ENCODE results near the gene S100A4. TPM values are rescaled to one million over a fixed set of nuclear protein-coding genes. Genes with fewer than 3 reads are reported as not detected.
"Not testable (repeated sequence)": the region's sequence is repeated elsewhere in the genome, so short reads cannot be mapped to it uniquely, and the experiment has no call there.

Gene S100A4
- total RNA-seq, 4 donors from 2014 or later, result 89.3 to 229 (median 175) TPM

GRCh38 chr1:153565529-153566374 is 20.1 kb upstream of the S100A4 start, which contains the start of gene S100A2:
TSS of gene S100A2 (minus strand) at chr1:153565844. CDS start at chr1:153563877, 1,967 bp downstream.
- Histone ChIP-seq H3K36me3 (no peaks in the 10 kb centered on the region), H3K4me3 (peak within 1 kb of the TSS; percentile 36), H3K9me3 (no peaks in the 10 kb centered on the region), H3K27me3 (no peaks in the 10 kb centered on the region), H3K4me1 (peaks cover 59% of the 10 kb centered on the region), H3K27ac (peak within 1 kb of the TSS; percentile 99)
- DNase-seq (ENCODE audit: low spot score in 2 of 2), result peak in 1 of 2 donors; percentile 87
- TF ChIP-seq EP300 (IDR thresholded peaks at IDR 0.05) (no peak), POLR2AphosphoS5 (IDR thresholded peaks at IDR 0.05) (no peak), CTCF (IDR thresholded peaks at IDR 0.05) (no peak), POLR2A (IDR thresholded peaks at IDR 0.05) (peak in 1 of 2 donors; percentile 31)
- WGBS, result 24% methylated on average over 8 of the region's 8 CpGs

- TF ChIP-seq POLR2AphosphoS5 (IDR thresholded peaks at IDR 0.05) (no peak), POLR2A (IDR thresholded peaks at IDR 0.05) (no peak)
- H3K4me3 ChIP-seq, result peak overlapping the region; percentile 36
- no peak for DNase-seq (ENCODE audit: low spot score in 2 of 2)
- peak overlapping the region; percentile 99 for H3K27ac ChIP-seq
- WGBS, result 44% methylated on average over 2 of the region's 7 CpGs
- H3K36me3 ChIP-seq, result no peaks in the 10 kb centered on the region
- H3K4me1 ChIP-seq, result peaks cover 58% of the 10 kb centered on the region
- H3K27me3 ChIP-seq, result no peaks in the 10 kb centered on the region
- H3K9me3 ChIP-seq, result no peaks in the 10 kb centered on the region
Measured at GRCh38 chr1:153563991-153564390, 18.4 kb upstream of the S100A4 start.

- Histone ChIP-seq H3K27ac (peak overlapping the region; percentile 99), H3K9me3 (no peaks in the 10 kb centered on the region), H3K4me1 (peaks cover 53% of the 10 kb centered on the region), H3K4me3 (peak overlapping the region; percentile 36), H3K27me3 (no peaks in the 10 kb centered on the region), H3K36me3 (no peaks in the 10 kb centered on the region)
- DNase-seq (ENCODE audit: low spot score in 2 of 2), result no peak
- TF ChIP-seq EP300 (IDR thresholded peaks at IDR 0.05), result no peak
- WGBS, result 57% methylated on average over 6 of the region's 6 CpGs
Measured at GRCh38 chr1:153563483-153563901, 17.9 kb upstream of the S100A4 start.

GRCh38 chr1:153562021-153562420 is 16.4 kb upstream of the S100A4 start:
- H3K4me1 ChIP-seq, result peaks cover 38% of the 10 kb centered on the region
- not testable (repeated sequence) for H3K27me3 ChIP-seq; H3K4me3 ChIP-seq; DNase-seq (ENCODE audit: low spot score in 2 of 2); H3K27ac ChIP-seq; H3K9me3 ChIP-seq; H3K36me3 ChIP-seq
- WGBS, result 72% methylated on average over 3 of the region's 3 CpGs

- 97% methylated on average over 3 of the region's 3 CpGs for WGBS
- no peaks in the 10 kb centered on the region for H3K27me3 ChIP-seq
- peaks cover 33% of the 10 kb centered on the region for H3K4me1 ChIP-seq
- no peak for DNase-seq (ENCODE audit: low spot score in 2 of 2)
- TF ChIP-seq EP300 (IDR thresholded peaks at IDR 0.05) (no peak), CTCF (IDR thresholded peaks at IDR 0.05) (no peak), POLR2A (IDR thresholded peaks at IDR 0.05) (no peak), POLR2AphosphoS5 (IDR thresholded peaks at IDR 0.05) (no peak)
- H3K27ac ChIP-seq, result no peak overlapping the region
- no peaks in the 10 kb centered on the region for H3K9me3 ChIP-seq
- no peaks in the 10 kb centered on the region for H3K36me3 ChIP-seq
- H3K4me3 ChIP-seq, result no peak overlapping the region
Measured at GRCh38 chr1:153561466-153561985, 15.9 kb upstream of the S100A4 start.

- no peak for DNase-seq (ENCODE audit: low spot score in 2 of 2)
- Histone ChIP-seq H3K4me3 (no peak overlapping the region), H3K27me3 (no peaks in the 10 kb centered on the region), H3K4me1 (peaks cover 27% of the 10 kb centered on the region), H3K27ac (no peak overlapping the region), H3K36me3 (no peaks in the 10 kb centered on the region), H3K9me3 (no peaks in the 10 kb centered on the region)
- WGBS, result 87% methylated on average over 10 of the region's 10 CpGs
- TF ChIP-seq EP300 (IDR thresholded peaks at IDR 0.05) (no peak), CTCF (IDR thresholded peaks at IDR 0.05) (no peak), POLR2AphosphoS5 (IDR thresholded peaks at IDR 0.05) (no peak), POLR2A (IDR thresholded peaks at IDR 0.05) (no peak)
Measured at GRCh38 chr1:153560771-153561465, 15.3 kb upstream of the S100A4 start.

Data from suprapubic skin (tissue), 4 donors.